OCI-LY7 (cell line): ENCODE measurements around the gene APOL3. TPM values are rescaled to one million over a fixed set of nuclear protein-coding genes. Genes with fewer than 3 reads are reported as not detected.

Source experiments
- BruUV-seq: library from RNA; stranded (reverse); fragments of 400-500 nt; replicated peaks from 2 replicates; lab custom pipeline; 2021; lab: Mats Ljungman, UMichigan
- CTCF ChIA-PET: fragments of 300-600 bp; sonication (Branson Sonifier 250); formaldehyde crosslinking; loops from one replicate; lab custom pipeline; 2022; ENCODE audit warnings: antibody characterized with exemption; ENCODE audit not compliant: unreplicated experiment; lab: Charles Lee
- POLR2A ChIA-PET: fragments of 300-600 bp; sonication (Branson Sonifier 250); formaldehyde crosslinking; loops from one replicate; lab custom pipeline; 2022; ENCODE audit warnings: antibody characterized with exemption; lab: Charles Lee
- DNase-seq: peaks from one replicate; pipeline ENCODE4 v3.0.0-alpha.2; 2015; ENCODE audit warnings: low spot score
- H2AFZ ChIP-seq: fragments of 200-600 bp; sonication (generic), shearing (Covaris generic); 2 replicates; pipeline ENCODE4 v1.6.1; 2014; ENCODE audit warnings: mild to moderate bottlenecking, antibody characterized with exemption, low read length, moderate library complexity
- H3K27ac ChIP-seq: fragments of 200-600 bp; sonication (generic); 2 replicates; pipeline ENCODE4 v1.5.1; 2014; ENCODE audit warnings: mixed run types, low read depth, mild to moderate bottlenecking, moderate library complexity, low read length, inconsistent platforms; ENCODE audit not compliant: poor library complexity, severe bottlenecking
- H3K36me3 ChIP-seq: fragments of 200-600 bp; sonication (generic); 2 replicates; pipeline ENCODE4 v1.6.1; 2014; ENCODE audit warnings: mild to moderate bottlenecking, antibody characterized with exemption, low read length, moderate library complexity, mixed read lengths; ENCODE audit not compliant: insufficient read depth
- H3K4me1 ChIP-seq: fragments of 200-600 bp; sonication (generic); 2 replicates; pipeline ENCODE4 v1.5.1; 2014; ENCODE audit warnings: mild to moderate bottlenecking, low read length; ENCODE audit not compliant: insufficient read depth, poor library complexity, severe bottlenecking
- H3K4me2 ChIP-seq: fragments of 200-600 bp; sonication (generic); 2 replicates; pipeline ENCODE4 v1.6.1; 2014; ENCODE audit warnings: mild to moderate bottlenecking, low read length
- H3K4me3 ChIP-seq: fragments of 200-600 bp; sonication (generic); 2 replicates; pipeline ENCODE4 v1.5.1; 2014; ENCODE audit warnings: mild to moderate bottlenecking, low read depth, low read length; ENCODE audit not compliant: poor library complexity, severe bottlenecking
- H3K79me2 ChIP-seq: fragments of 200-600 bp; sonication (generic); 2 replicates; pipeline ENCODE4 v1.6.1; 2016; ENCODE audit warnings: low read depth, mild to moderate bottlenecking, low read length, moderate library complexity, mixed read lengths; ENCODE audit not compliant: insufficient read depth
- H3K9me2 ChIP-seq: fragments of 200-600 bp; sonication (generic); 2 replicates; pipeline ENCODE4 v1.6.1; 2016; ENCODE audit warnings: mild to moderate bottlenecking, low read length, mixed read lengths; ENCODE audit not compliant: insufficient read depth
- H3K9me3 ChIP-seq: fragments of 200-600 bp; sonication (generic); 2 replicates; pipeline ENCODE4 v1.6.1; 2014; ENCODE audit warnings: mild to moderate bottlenecking, mixed run types, low read length, mixed read lengths
- H4K20me1 ChIP-seq: fragments of 200-600 bp; sonication (generic); 2 replicates; pipeline ENCODE4 v1.6.1; 2014; ENCODE audit warnings: mild to moderate bottlenecking, antibody characterized with exemption, low read length, moderate library complexity, mixed read lengths; ENCODE audit not compliant: insufficient read depth
- EZH2phosphoT487 ChIP-seq: fragments of 200-600 bp; sonication (generic); IDR thresholded peaks from 2 replicates; pipeline ENCODE4 v1.6.1; 2018; ENCODE audit warnings: low read depth, borderline replicate concordance, mild to moderate bottlenecking, mixed run types, antibody characterized with exemption, low read length, moderate library complexity, mixed read lengths
- intact Hi-C: fragments of 100-400 bp; cut with micrococcal nuclease; formaldehyde crosslinking; loops from one replicate; pipeline ENCODE4 v1.10.0; 2022; ENCODE audit not compliant: unreplicated experiment
- total RNA-seq, 2 experiments: library from RNA; depleted of rRNA in 1 of 2; stranded (reverse); fragments of >200 nt in 1 of 2; shearing (Covaris generic) in 1 of 2; gene quantifications; 2 replicates each; pipeline ENCODE4 v1.2.3, GENCODE V29; 2014 to 2022
- TF ChIP-seq, protein P1 (sequence below): fragments of 200-600 bp; sonication (generic); conservative IDR thresholded peaks from 2 replicates; pipeline ENCODE4 v1.5.1; 2014; ENCODE audit warnings: mild to moderate bottlenecking, antibody characterized with exemption, low read length, moderate library complexity, mixed read lengths

APOL3 gene
- total RNA-seq, 2 experiments from 2014 or later, result 10.7 to 19.6 TPM

DNA sequence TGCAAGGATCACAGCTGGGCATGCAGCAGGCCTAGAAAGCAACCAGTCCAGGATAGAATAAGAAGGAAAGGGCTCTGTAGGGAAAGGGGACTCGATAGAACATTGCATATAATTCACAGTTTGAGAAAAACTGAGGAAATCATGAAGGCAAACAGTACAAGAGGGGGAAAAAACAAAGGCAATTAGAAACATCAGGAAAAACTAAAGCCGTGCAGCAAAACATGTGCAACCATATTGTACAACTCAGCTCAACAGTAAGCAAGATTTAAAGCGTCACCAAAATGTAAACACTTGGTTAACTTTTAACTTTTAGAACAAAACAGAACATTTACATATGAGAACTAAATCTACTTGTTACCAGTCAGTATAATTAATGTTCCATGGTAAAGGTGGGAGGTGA is 8.5 kb downstream of the APOL3 start:
- Histone ChIP-seq H2AFZ (no peak overlapping the region), H3K36me3 (no peaks in the 10 kb centered on the region), H3K27ac (no peak overlapping the region), H3K9me3 (peaks cover 7% of the 10 kb centered on the region; the same call in 1 of the 2 replicates), H3K4me3 (no peak overlapping the region), H4K20me1 (no peaks in the 10 kb centered on the region), H3K9me2 (no peaks in the 10 kb centered on the region), H3K79me2 (no peaks in the 10 kb centered on the region), H3K4me1 (peaks cover 11% of the 10 kb centered on the region), H3K4me2 (no peak overlapping the region)
- intact Hi-C loops, result no loop called here
- TF ChIP-seq, protein P1, sequence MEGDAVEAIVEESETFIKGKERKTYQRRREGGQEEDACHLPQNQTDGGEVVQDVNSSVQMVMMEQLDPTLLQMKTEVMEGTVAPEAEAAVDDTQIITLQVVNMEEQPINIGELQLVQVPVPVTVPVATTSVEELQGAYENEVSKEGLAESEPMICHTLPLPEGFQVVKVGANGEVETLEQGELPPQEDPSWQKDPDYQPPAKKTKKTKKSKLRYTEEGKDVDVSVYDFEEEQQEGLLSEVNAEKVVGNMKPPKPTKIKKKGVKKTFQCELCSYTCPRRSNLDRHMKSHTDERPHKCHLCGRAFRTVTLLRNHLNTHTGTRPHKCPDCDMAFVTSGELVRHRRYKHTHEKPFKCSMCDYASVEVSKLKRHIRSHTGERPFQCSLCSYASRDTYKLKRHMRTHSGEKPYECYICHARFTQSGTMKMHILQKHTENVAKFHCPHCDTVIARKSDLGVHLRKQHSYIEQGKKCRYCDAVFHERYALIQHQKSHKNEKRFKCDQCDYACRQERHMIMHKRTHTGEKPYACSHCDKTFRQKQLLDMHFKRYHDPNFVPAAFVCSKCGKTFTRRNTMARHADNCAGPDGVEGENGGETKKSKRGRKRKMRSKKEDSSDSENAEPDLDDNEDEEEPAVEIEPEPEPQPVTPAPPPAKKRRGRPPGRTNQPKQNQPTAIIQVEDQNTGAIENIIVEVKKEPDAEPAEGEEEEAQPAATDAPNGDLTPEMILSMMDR, result no peak
- TF ChIP-seq EZH2phosphoT487, result no peak
- ChIA-PET CTCF (no interaction called here), POLR2A (interaction anchor here (0.9 kb wide), 1 partner anchor 11 kb away, joined by 5 read pairs; no protein-coding TSS in a partner anchor)
- no TSS peak for BruUV-seq
- no peak for DNase-seq

DNA sequence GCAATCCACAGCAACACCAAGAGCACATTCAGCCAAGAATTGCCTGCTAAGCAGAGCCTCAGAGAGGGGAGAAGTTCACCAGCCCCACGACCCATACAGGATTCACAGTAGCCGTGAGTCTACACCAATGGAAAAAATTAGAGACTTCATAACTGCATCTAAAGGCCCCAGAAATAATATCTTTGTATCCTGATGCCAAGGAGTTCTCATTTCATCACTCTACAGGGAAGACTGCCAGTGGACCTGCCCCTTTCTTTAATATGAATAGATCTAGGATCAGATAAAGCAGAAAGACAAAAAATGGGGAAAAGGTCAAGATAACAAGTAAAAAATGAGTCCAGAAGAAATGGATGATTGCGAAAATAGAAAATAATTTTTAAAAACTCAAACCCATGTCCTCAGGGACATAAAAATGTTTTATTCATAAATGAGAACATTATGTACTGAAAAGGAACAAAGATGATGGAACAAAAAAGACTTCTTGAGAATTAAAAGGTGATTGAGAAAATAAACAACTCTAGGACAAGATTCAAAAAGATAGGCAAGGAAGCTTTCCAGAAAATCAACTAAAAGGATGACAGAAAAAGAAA is 9.5 kb downstream of the APOL3 start:
- no peak for DNase-seq
- H3K9me3 ChIP-seq, result peaks cover 7% of the 10 kb centered on the region; the same call in 1 of the 2 replicates
- H4K20me1 ChIP-seq, result no peaks in the 10 kb centered on the region
- TF ChIP-seq, protein P1, result no peak
- no peak for TF ChIP-seq EZH2phosphoT487
- no peaks in the 10 kb centered on the region for H3K9me2 ChIP-seq
- intact Hi-C loops, result no loop called here
- H3K4me2 ChIP-seq, result no peak overlapping the region
- ChIA-PET POLR2A (interaction anchor here (0.8 to 0.9 kb wide), 2 partner anchors 9 to 12 kb away, joined by 3 to 5 read pairs; no protein-coding TSS in a partner anchor), CTCF (interaction anchor here (0.9 kb wide), 1 partner anchor 27 kb away, joined by 3 read pairs; no protein-coding TSS in a partner anchor)
- no peaks in the 10 kb centered on the region for H3K79me2 ChIP-seq
- H3K36me3 ChIP-seq, result no peaks in the 10 kb centered on the region
- no peak overlapping the region for H2AFZ ChIP-seq
- H3K4me1 ChIP-seq, result peaks cover 5% of the 10 kb centered on the region
- no peak overlapping the region for H3K27ac ChIP-seq
- BruUV-seq, result no TSS peak
- no peak overlapping the region for H3K4me3 ChIP-seq

DNA sequence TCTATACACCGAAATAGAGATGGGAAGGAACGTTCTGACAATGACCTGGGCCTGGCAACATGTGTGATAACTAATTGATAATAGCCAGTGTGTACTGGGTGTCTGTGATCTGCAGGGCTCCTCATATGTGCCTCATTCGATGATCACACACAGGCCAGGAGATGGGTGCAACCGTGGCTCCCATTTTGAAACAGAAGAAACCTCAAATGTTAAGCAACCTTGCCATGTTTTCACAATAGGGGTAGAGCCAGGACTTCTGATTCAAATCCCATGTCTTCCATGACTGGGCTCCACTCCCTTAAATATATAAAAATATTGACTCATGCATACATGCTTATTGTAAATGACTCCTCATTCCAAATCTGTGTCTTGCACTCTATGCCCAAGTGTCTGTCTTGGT is 11.1 kb downstream of the APOL3 start:
- H3K9me2 ChIP-seq, result no peaks in the 10 kb centered on the region
- TF ChIP-seq, protein P1, result no peak
- TF ChIP-seq EZH2phosphoT487, result no peak
- intact Hi-C loops, result no loop called here
- H2AFZ ChIP-seq, result no peak overlapping the region
- H3K9me3 ChIP-seq, result peaks cover 7% of the 10 kb centered on the region; the same call in 1 of the 2 replicates
- H3K36me3 ChIP-seq, result no peaks in the 10 kb centered on the region
- POLR2A ChIA-PET, result no interaction called here
- H3K4me3 ChIP-seq, result no peak overlapping the region
- H3K27ac ChIP-seq, result no peak overlapping the region
- BruUV-seq, result no TSS peak
- DNase-seq, result no peak
- no peaks in the 10 kb centered on the region for H3K79me2 ChIP-seq
- H3K4me2 ChIP-seq, result no peak overlapping the region
- peaks cover 5% of the 10 kb centered on the region for H3K4me1 ChIP-seq
- CTCF ChIA-PET, result no interaction called here
- H4K20me1 ChIP-seq, result no peaks in the 10 kb centered on the region
